ENCODE data around the gene PDE4D. TPM values are rescaled to one million over a fixed set of nuclear protein-coding genes. Genes with fewer than 3 reads are reported as not detected.

PDE4D gene
- total and polyA plus RNA-seq, 9 donors = 21.1 to 65.9 (median 33.0) TPM

GRCh38 chr5:59517926-59518585, 375.5 kb downstream of the PDE4D start:
- no peaks in the 10 kb centered on the region for H3K4me1 ChIP-seq (ENCODE audit: control insufficient read depth, insufficient read depth, low read length)
- H3K36me3 ChIP-seq (ENCODE audit: control insufficient read depth, insufficient read depth, low read length) = no peaks in the 10 kb centered on the region
- no CpG with 5 or more reads among the region's 3 CpGs for WGBS (ENCODE audit: insufficient coverage)
- H3K27ac ChIP-seq (ENCODE audit: low read length) = no peak overlapping the region
- no peaks in the 10 kb centered on the region for H3K27me3 ChIP-seq (ENCODE audit: control insufficient read depth, insufficient read depth, low read length)
- no peak overlapping the region for H3K4me3 ChIP-seq (ENCODE audit: low read length)
- H3K9me3 ChIP-seq (replicated peaks; ENCODE audit: control insufficient read depth, low read depth, low read length) = no peaks in the 10 kb centered on the region
- peak; percentile 48 for DNase-seq

- WGBS (ENCODE audit: insufficient coverage) = 33% methylated on average over 1 of the region's 3 CpGs
- Histone ChIP-seq H3K4me3 (ENCODE audit: low read length) (no peak overlapping the region), H3K4me1 (ENCODE audit: control insufficient read depth, insufficient read depth, low read length) (no peaks in the 10 kb centered on the region), H3K27ac (ENCODE audit: low read length) (peak overlapping the region; percentile 57), H3K9me3 (replicated peaks; ENCODE audit: control insufficient read depth, low read depth, low read length) (no peaks in the 10 kb centered on the region), H3K27me3 (ENCODE audit: control insufficient read depth, insufficient read depth, low read length) (no peaks in the 10 kb centered on the region), H3K36me3 (ENCODE audit: control insufficient read depth, insufficient read depth, low read length) (no peaks in the 10 kb centered on the region)
- peak; percentile 91 for DNase-seq
Measured at GRCh38 chr5:59516161-59516560, 377.4 kb downstream of the PDE4D start.

- Histone ChIP-seq H3K27ac (ENCODE audit: low read length) (no peak overlapping the region), H3K9me3 (replicated peaks; ENCODE audit: control insufficient read depth, low read depth, low read length) (no peaks in the 10 kb centered on the region), H3K4me1 (ENCODE audit: control insufficient read depth, insufficient read depth, low read length) (no peaks in the 10 kb centered on the region), H3K27me3 (ENCODE audit: control insufficient read depth, insufficient read depth, low read length) (no peaks in the 10 kb centered on the region), H3K4me3 (ENCODE audit: low read length) (no peak overlapping the region), H3K36me3 (ENCODE audit: control insufficient read depth, insufficient read depth, low read length) (no peaks in the 10 kb centered on the region)
- WGBS (ENCODE audit: insufficient coverage) = no CpG with 5 or more reads among the region's 1 CpG
- peak; percentile 41 for DNase-seq
Measured at GRCh38 chr5:59506285-59506877, 387.1 kb downstream of the PDE4D start.

GRCh38 chr5:59504043-59504442, 389.5 kb downstream of the PDE4D start:
- Histone ChIP-seq H3K27me3 (ENCODE audit: control insufficient read depth, insufficient read depth, low read length) (no peaks in the 10 kb centered on the region), H3K4me3 (ENCODE audit: low read length) (no peak overlapping the region), H3K9me3 (replicated peaks; ENCODE audit: control insufficient read depth, low read depth, low read length) (no peaks in the 10 kb centered on the region), H3K4me1 (ENCODE audit: control insufficient read depth, insufficient read depth, low read length) (no peaks in the 10 kb centered on the region), H3K27ac (ENCODE audit: low read length) (no peak overlapping the region), H3K36me3 (ENCODE audit: control insufficient read depth, insufficient read depth, low read length) (no peaks in the 10 kb centered on the region)
- no peak for DNase-seq

- Histone ChIP-seq H3K9me3 (replicated peaks; ENCODE audit: control insufficient read depth, low read depth, low read length) (no peaks in the 10 kb centered on the region), H3K36me3 (ENCODE audit: control insufficient read depth, insufficient read depth, low read length) (no peaks in the 10 kb centered on the region), H3K27me3 (ENCODE audit: control insufficient read depth, insufficient read depth, low read length) (no peaks in the 10 kb centered on the region), H3K27ac (ENCODE audit: low read length) (no peak overlapping the region), H3K4me3 (ENCODE audit: low read length) (no peak overlapping the region), H3K4me1 (ENCODE audit: control insufficient read depth, insufficient read depth, low read length) (no peaks in the 10 kb centered on the region)
- WGBS (ENCODE audit: insufficient coverage) = no CpG with 5 or more reads among the region's 1 CpG
- DNase-seq = peak; percentile 52
Measured at GRCh38 chr5:59503220-59503619, 390.3 kb downstream of the PDE4D start.

- H3K27ac ChIP-seq (ENCODE audit: low read length) = no peak overlapping the region
- H3K9me3 ChIP-seq (replicated peaks; ENCODE audit: control insufficient read depth, low read depth, low read length) = no peaks in the 10 kb centered on the region
- H3K4me3 ChIP-seq (ENCODE audit: low read length) = no peak overlapping the region
- no peaks in the 10 kb centered on the region for H3K27me3 ChIP-seq (ENCODE audit: control insufficient read depth, insufficient read depth, low read length)
- peak; percentile 73 for DNase-seq
- no peaks in the 10 kb centered on the region for H3K36me3 ChIP-seq (ENCODE audit: control insufficient read depth, insufficient read depth, low read length)
- H3K4me1 ChIP-seq (ENCODE audit: control insufficient read depth, insufficient read depth, low read length) = no peaks in the 10 kb centered on the region
- WGBS (ENCODE audit: insufficient coverage) = no CpG with 5 or more reads among the region's 1 CpG
Measured at GRCh38 chr5:59501316-59501715, 392.2 kb downstream of the PDE4D start.

- Histone ChIP-seq H3K36me3 (ENCODE audit: control insufficient read depth, insufficient read depth, low read length) (no peaks in the 10 kb centered on the region), H3K27me3 (ENCODE audit: control insufficient read depth, insufficient read depth, low read length) (no peaks in the 10 kb centered on the region), H3K9me3 (replicated peaks; ENCODE audit: control insufficient read depth, low read depth, low read length) (no peaks in the 10 kb centered on the region), H3K4me3 (ENCODE audit: low read length) (no peak overlapping the region), H3K4me1 (ENCODE audit: control insufficient read depth, insufficient read depth, low read length) (no peaks in the 10 kb centered on the region), H3K27ac (ENCODE audit: low read length) (no peak overlapping the region)
- peak; percentile 28 for DNase-seq
- WGBS (ENCODE audit: insufficient coverage) = no CpG with 5 or more reads among the region's 1 CpG
Measured at GRCh38 chr5:59500014-59500413, 393.5 kb downstream of the PDE4D start.

- Histone ChIP-seq H3K27me3 (ENCODE audit: control insufficient read depth, insufficient read depth, low read length) (no peaks in the 10 kb centered on the region), H3K4me3 (ENCODE audit: low read length) (no peak overlapping the region), H3K36me3 (ENCODE audit: control insufficient read depth, insufficient read depth, low read length) (no peaks in the 10 kb centered on the region), H3K4me1 (ENCODE audit: control insufficient read depth, insufficient read depth, low read length) (no peaks in the 10 kb centered on the region), H3K9me3 (replicated peaks; ENCODE audit: control insufficient read depth, low read depth, low read length) (no peaks in the 10 kb centered on the region), H3K27ac (ENCODE audit: low read length) (no peak overlapping the region)
- WGBS (ENCODE audit: insufficient coverage) = no CpG with 5 or more reads among the region's 1 CpG
- DNase-seq = no peak
Measured at GRCh38 chr5:59497207-59497606, 396.3 kb downstream of the PDE4D start.

GRCh38 chr5:59496524-59497134, 396.9 kb downstream of the PDE4D start:
- Histone ChIP-seq H3K4me1 (ENCODE audit: control insufficient read depth, insufficient read depth, low read length) (no peaks in the 10 kb centered on the region), H3K36me3 (ENCODE audit: control insufficient read depth, insufficient read depth, low read length) (no peaks in the 10 kb centered on the region), H3K27ac (ENCODE audit: low read length) (no peak overlapping the region), H3K9me3 (replicated peaks; ENCODE audit: control insufficient read depth, low read depth, low read length) (no peaks in the 10 kb centered on the region), H3K27me3 (ENCODE audit: control insufficient read depth, insufficient read depth, low read length) (no peaks in the 10 kb centered on the region), H3K4me3 (ENCODE audit: low read length) (no peak overlapping the region)
- no peak for DNase-seq
- 84% methylated on average over 9 of the region's 17 CpGs for WGBS (ENCODE audit: insufficient coverage)

- DNase-seq = no peak
- Histone ChIP-seq H3K27ac (ENCODE audit: low read length) (no peak overlapping the region), H3K9me3 (replicated peaks; ENCODE audit: control insufficient read depth, low read depth, low read length) (no peaks in the 10 kb centered on the region), H3K4me3 (ENCODE audit: low read length) (no peak overlapping the region), H3K4me1 (ENCODE audit: control insufficient read depth, insufficient read depth, low read length) (peaks cover 3% of the 10 kb centered on the region), H3K36me3 (ENCODE audit: control insufficient read depth, insufficient read depth, low read length) (no peaks in the 10 kb centered on the region), H3K27me3 (ENCODE audit: control insufficient read depth, insufficient read depth, low read length) (no peaks in the 10 kb centered on the region)
- no CpG with 5 or more reads among the region's 1 CpG for WGBS (ENCODE audit: insufficient coverage)
Measured at GRCh38 chr5:59491945-59492344, 401.6 kb downstream of the PDE4D start.
